ENCODE data around the gene MOB2. TPM values are rescaled to one million over a fixed set of nuclear protein-coding genes. Genes with fewer than 3 reads are reported as not detected.

MOB2 gene
- total and polyA plus RNA-seq, 2 of the 13 experiments (the other 11 are each of a cell fraction or from before 2014, with no cell fraction given) = 21.8 to 27.7 TPM

DNA sequence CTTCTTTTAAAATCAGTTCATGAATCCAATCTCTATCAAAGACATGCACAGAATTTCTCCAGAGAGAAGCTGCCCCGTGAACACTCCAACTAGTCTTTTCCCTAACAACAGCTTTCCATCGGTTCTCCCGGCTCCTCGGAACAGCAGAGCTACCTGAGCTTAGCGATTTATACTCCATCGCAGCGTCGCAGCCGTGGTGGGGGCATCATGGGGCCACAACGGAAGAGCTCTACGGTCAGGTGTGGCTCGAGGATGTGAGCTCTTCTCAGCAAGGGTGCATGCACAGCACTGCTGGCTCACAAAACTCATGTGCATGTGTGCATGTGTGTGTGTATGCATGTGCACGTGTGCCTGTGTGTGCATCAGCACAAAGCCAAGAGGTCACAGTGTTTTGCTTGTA, 11.7 kb upstream of the MOB2 start:
- ChIA-PET POLR2A (no interaction called here), CTCF (ENCODE audit: low intra/inter-chr PET ratio, low total read pairs) (no interaction called here)
- no peak for DNase-seq (ENCODE audit: low spot score)
- Histone ChIP-seq H3K27me3 (ENCODE audit: control insufficient read depth in 1 of 2, insufficient read depth in 2 of 2, low read length in 2 of 2) (no peaks in the 10 kb centered on the region), H3K9me3 (ENCODE audit: low read length) (no peaks in the 10 kb centered on the region), H3K4me2 (ENCODE audit: low read depth, low read length) (no peak overlapping the region), H3K4me1 (ENCODE audit: insufficient read depth, low read length) (no peaks in the 10 kb centered on the region), H2AFZ (ENCODE audit: low read length) (no peak overlapping the region), H3K36me3 (replicated peaks in 1 of 2; ENCODE audit: control insufficient read depth in 1 of 2, insufficient read depth in 2 of 2, low read length in 2 of 2) (no peaks in the 10 kb centered on the region; a peak in 1 of 5 replicates), H3K79me2 (ENCODE audit: insufficient read depth, low read length) (peaks cover 9% of the 10 kb centered on the region), H3K9ac (ENCODE audit: insufficient read depth, low read depth, low read length) (no peak overlapping the region), H3K4me3 (replicated peaks in 1 of 3; ENCODE audit: insufficient read depth in 1 of 3, low read depth in 2 of 3, low read length in 3 of 3) (no peak overlapping the region), H4K20me1 (ENCODE audit: insufficient read depth, low read length) (peaks cover 10% of the 10 kb centered on the region), H3K27ac (ENCODE audit: extremely low read length, insufficient read depth, low read length) (no peak overlapping the region)
- ATAC-seq = no peak
- no peak for FAIRE-seq
- no TSS peak for BruUV-seq (replicated peaks)
- TF ChIP-seq RCOR2 (CRISPR knock-in tag; IDR thresholded peaks at IDR 0.05) (no peak), ZNF331 (CRISPR knock-in tag; IDR thresholded peaks at IDR 0.05) (no peak), ZNF780A (CRISPR knock-in tag; IDR thresholded peaks at IDR 0.05) (no peak), JUN (CRISPR knock-in tag; IDR thresholded peaks at IDR 0.05) (no peak), ZNF383 (CRISPR knock-in tag; IDR thresholded peaks at IDR 0.05; ENCODE audit: borderline replicate concordance) (no peak), HMGA1 (CRISPR knock-in tag; conservative IDR thresholded peaks at IDR 0.05) (no peak), HHEX (CRISPR knock-in tag; IDR thresholded peaks at IDR 0.05) (no peak), MXD4 (CRISPR knock-in tag; IDR thresholded peaks at IDR 0.05) (no peak), CBX1 (IDR thresholded peaks at IDR 0.05; ENCODE audit: low read depth) (no peak)
- TF ChIP-seq, protein P1, sequence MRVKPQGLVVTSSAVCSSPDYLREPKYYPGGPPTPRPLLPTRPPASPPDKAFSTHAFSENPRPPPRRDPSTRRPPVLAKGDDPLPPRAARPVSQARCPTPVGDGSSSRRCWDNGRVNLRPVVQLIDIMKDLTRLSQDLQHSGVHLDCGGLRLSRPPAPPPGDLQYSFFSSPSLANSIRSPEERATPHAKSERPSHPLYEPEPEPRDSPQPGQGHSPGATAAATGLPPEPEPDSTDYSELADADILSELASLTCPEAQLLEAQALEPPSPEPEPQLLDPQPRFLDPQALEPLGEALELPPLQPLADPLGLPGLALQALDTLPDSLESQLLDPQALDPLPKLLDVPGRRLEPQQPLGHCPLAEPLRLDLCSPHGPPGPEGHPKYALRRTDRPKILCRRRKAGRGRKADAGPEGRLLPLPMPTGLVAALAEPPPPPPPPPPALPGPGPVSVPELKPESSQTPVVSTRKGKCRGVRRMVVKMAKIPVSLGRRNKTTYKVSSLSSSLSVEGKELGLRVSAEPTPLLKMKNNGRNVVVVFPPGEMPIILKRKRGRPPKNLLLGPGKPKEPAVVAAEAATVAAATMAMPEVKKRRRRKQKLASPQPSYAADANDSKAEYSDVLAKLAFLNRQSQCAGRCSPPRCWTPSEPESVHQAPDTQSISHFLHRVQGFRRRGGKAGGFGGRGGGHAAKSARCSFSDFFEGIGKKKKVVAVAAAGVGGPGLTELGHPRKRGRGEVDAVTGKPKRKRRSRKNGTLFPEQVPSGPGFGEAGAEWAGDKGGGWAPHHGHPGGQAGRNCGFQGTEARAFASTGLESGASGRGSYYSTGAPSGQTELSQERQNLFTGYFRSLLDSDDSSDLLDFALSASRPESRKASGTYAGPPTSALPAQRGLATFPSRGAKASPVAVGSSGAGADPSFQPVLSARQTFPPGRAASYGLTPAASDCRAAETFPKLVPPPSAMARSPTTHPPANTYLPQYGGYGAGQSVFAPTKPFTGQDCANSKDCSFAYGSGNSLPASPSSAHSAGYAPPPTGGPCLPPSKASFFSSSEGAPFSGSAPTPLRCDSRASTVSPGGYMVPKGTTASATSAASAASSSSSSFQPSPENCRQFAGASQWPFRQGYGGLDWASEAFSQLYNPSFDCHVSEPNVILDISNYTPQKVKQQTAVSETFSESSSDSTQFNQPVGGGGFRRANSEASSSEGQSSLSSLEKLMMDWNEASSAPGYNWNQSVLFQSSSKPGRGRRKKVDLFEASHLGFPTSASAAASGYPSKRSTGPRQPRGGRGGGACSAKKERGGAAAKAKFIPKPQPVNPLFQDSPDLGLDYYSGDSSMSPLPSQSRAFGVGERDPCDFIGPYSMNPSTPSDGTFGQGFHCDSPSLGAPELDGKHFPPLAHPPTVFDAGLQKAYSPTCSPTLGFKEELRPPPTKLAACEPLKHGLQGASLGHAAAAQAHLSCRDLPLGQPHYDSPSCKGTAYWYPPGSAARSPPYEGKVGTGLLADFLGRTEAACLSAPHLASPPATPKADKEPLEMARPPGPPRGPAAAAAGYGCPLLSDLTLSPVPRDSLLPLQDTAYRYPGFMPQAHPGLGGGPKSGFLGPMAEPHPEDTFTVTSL (CRISPR knock-in tag; IDR thresholded peaks at IDR 0.05; ENCODE audit: borderline replicate concordance) = no peak
- TF ChIP-seq, protein P2, sequence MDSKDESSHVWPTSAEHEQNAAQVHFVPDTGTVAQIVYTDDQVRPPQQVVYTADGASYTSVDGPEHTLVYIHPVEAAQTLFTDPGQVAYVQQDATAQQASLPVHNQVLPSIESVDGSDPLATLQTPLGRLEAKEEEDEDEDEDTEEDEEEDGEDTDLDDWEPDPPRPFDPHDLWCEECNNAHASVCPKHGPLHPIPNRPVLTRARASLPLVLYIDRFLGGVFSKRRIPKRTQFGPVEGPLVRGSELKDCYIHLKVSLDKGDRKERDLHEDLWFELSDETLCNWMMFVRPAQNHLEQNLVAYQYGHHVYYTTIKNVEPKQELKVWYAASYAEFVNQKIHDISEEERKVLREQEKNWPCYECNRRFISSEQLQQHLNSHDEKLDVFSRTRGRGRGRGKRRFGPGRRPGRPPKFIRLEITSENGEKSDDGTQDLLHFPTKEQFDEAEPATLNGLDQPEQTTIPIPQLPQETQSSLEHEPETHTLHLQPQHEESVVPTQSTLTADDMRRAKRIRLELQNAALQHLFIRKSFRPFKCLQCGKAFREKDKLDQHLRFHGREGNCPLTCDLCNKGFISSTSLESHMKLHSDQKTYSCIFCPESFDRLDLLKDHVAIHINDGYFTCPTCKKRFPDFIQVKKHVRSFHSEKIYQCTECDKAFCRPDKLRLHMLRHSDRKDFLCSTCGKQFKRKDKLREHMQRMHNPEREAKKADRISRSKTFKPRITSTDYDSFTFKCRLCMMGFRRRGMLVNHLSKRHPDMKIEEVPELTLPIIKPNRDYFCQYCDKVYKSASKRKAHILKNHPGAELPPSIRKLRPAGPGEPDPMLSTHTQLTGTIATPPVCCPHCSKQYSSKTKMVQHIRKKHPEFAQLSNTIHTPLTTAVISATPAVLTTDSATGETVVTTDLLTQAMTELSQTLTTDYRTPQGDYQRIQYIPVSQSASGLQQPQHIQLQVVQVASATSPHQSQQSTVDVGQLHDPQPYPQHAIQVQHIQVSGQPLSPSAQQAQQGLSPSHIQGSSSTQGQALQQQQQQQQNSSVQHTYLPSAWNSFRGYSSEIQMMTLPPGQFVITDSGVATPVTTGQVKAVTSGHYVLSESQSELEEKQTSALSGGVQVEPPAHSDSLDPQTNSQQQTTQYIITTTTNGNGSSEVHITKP (CRISPR knock-in tag; IDR thresholded peaks at IDR 0.05; ENCODE audit: low read depth) = no peak
- TF ChIP-seq, protein P3, sequence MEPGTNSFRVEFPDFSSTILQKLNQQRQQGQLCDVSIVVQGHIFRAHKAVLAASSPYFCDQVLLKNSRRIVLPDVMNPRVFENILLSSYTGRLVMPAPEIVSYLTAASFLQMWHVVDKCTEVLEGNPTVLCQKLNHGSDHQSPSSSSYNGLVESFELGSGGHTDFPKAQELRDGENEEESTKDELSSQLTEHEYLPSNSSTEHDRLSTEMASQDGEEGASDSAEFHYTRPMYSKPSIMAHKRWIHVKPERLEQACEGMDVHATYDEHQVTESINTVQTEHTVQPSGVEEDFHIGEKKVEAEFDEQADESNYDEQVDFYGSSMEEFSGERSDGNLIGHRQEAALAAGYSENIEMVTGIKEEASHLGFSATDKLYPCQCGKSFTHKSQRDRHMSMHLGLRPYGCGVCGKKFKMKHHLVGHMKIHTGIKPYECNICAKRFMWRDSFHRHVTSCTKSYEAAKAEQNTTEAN (CRISPR knock-in tag; conservative IDR thresholded peaks at IDR 0.05) = no peak
- WGBS (ENCODE audit: low lambda C conversion rate) = 94% methylated on average over 13 of the region's 13 CpGs
- in situ Hi-C loops (cut with HindIII; ENCODE audit: extremely low pct_ligation_motif_present, low pct_unique_long_range_greater_than_20kb) = no loop called here
- intact Hi-C loops (cut with micrococcal nuclease; ENCODE audit: unreplicated experiment) = no loop called here
